HepG2 (cell line): ENCODE measurements around the gene FAM131C. TPM values are rescaled to one million over a fixed set of nuclear protein-coding genes. Genes with fewer than 3 reads are reported as not detected.

ENCODE experiments used
- ATAC-seq: fragments of 200-7000 bp; cut with Tn5 transposase; 3 replicates; pipeline ENCODE4 v1.9.1; 2020; ENCODE audit warnings: mild to moderate bottlenecking, moderate library complexity
- BruUV-seq: library from RNA; stranded (reverse); fragments of 400-500 nt; replicated peaks from 2 replicates; lab custom pipeline; 2021; lab: Mats Ljungman, UMichigan
- CTCF ChIA-PET: fragments of 300-600 bp; formaldehyde crosslinking; extraction: SDS; loops from one replicate; lab custom pipeline; 2021; ENCODE audit warnings: low total read pairs, inconsistent platforms, low intra/inter-chr PET ratio; lab: Yijun Ruan, JAX
- POLR2A ChIA-PET: fragments of 350-600 bp; sonication (Branson Sonifier 250); formaldehyde crosslinking; loops from one replicate; lab custom pipeline; 2020; ENCODE audit warnings: antibody characterized with exemption, inconsistent platforms; lab: Yijun Ruan, JAX
- DNase-seq: peaks from one replicate; pipeline ENCODE4 v3.0.0-alpha.2; 2015; ENCODE audit warnings: low spot score
- FAIRE-seq: peaks from 3 replicates; lab custom pipeline; 2011; peaks lifted over from hg19 to GRCh38; lab: Jason Lieb, UNC
- H2AFZ ChIP-seq: one replicate; pipeline ENCODE4 v1.6.1; 2011; ENCODE audit warnings: low read length, inconsistent platforms
- H3K27ac ChIP-seq: fragments of 300-600 bp; 3 replicates; pipeline ENCODE4 v1.8.0; 2011; ENCODE audit warnings: mixed run types, mild to moderate bottlenecking, mixed read lengths, low read length, inconsistent platforms; ENCODE audit not compliant: insufficient read depth; ENCODE audit errors: extremely low read length
- H3K27me3 ChIP-seq, 2 experiments: fragments of 200-600 bp in 1 of 2; 2 replicates in 1 of 2; 3 replicates in 1 of 2; pipeline versions ENCODE4 v1.6.0 to v1.8.0; 2011; ENCODE audit warnings: low read length in 2 of 2, mild to moderate bottlenecking in 2 of 2, moderate library complexity in 2 of 2, inconsistent platforms in 1 of 2; ENCODE audit not compliant: insufficient read depth in 2 of 2, control insufficient read depth in 1 of 2
- H3K36me3 ChIP-seq, 2 experiments: fragments of 200-600 bp in 1 of 2; replicated peaks in 1 of 2; 2 replicates in 1 of 2; 3 replicates in 1 of 2; pipeline versions ENCODE4 v1.5.1 to v1.8.0; 2011; ENCODE audit warnings: low read length in 2 of 2, inconsistent platforms in 1 of 2; ENCODE audit not compliant: insufficient read depth in 2 of 2, control insufficient read depth in 1 of 2
- H3K4me1 ChIP-seq: 2 replicates; pipeline ENCODE4 v1.5.1; 2012; ENCODE audit warnings: low read length, inconsistent platforms; ENCODE audit not compliant: insufficient read depth
- H3K4me2 ChIP-seq: 2 replicates; pipeline ENCODE4 v1.6.0; 2011; ENCODE audit warnings: low read depth, low read length, inconsistent platforms
- H3K4me3 ChIP-seq, 3 experiments: fragments of 200-600 bp in 1 of 3; sonication (generic), shearing (Covaris generic) in 1 of 3; replicated peaks in 1 of 3; 2 replicates each; pipeline ENCODE4 v1.5.1; 2011 to 2016; ENCODE audit warnings: low read length in 3 of 3, inconsistent platforms in 2 of 3, low read depth in 2 of 3, mild to moderate bottlenecking in 2 of 3, control low read depth in 1 of 3, mixed read lengths in 1 of 3; ENCODE audit not compliant: insufficient read depth in 1 of 3
- H3K79me2 ChIP-seq: one replicate; pipeline ENCODE4 v1.6.1; 2011; ENCODE audit warnings: low read length, inconsistent platforms; ENCODE audit not compliant: insufficient read depth
- H3K9ac ChIP-seq: 2 replicates; pipeline ENCODE4 v1.6.0; 2011; ENCODE audit warnings: mild to moderate bottlenecking, low read depth, low read length, inconsistent platforms; ENCODE audit not compliant: insufficient read depth
- H3K9me3 ChIP-seq: 2 replicates; pipeline ENCODE4 v1.5.1; 2012; ENCODE audit warnings: mild to moderate bottlenecking, low read length
- H4K20me1 ChIP-seq: 2 replicates; pipeline ENCODE4 v1.6.0; 2011; ENCODE audit warnings: inconsistent platforms, mild to moderate bottlenecking, low read length, moderate library complexity; ENCODE audit not compliant: insufficient read depth
- HMG20A ChIP-seq: IDR thresholded peaks from 2 replicates; pipeline ENCODE4 v1.6.1; 2016; ENCODE audit warnings: borderline replicate concordance
- HNF4G ChIP-seq, 2 experiments: sonication (generic) in 1 of 2; formaldehyde crosslinking in 1 of 2; IDR thresholded peaks; 2 replicates each; pipeline versions ENCODE4 v1.4.0 to v1.6.1; 2011 to 2020; ENCODE audit warnings: borderline replicate concordance in 2 of 2, low read depth in 2 of 2, mild to moderate bottlenecking in 2 of 2, low read length in 1 of 2, missing genetic modification reagents in 1 of 2, moderate library complexity in 1 of 2
- HNRNPLL ChIP-seq: fragments of 200-400 bp; formaldehyde crosslinking; IDR thresholded peaks from 2 replicates; pipeline ENCODE4 v1.6.1; 2017; ENCODE audit warnings: mild to moderate bottlenecking, low read depth, low read length; ENCODE audit not compliant: poor library complexity, severe bottlenecking
- KDM4B ChIP-seq: sonication (generic); formaldehyde crosslinking; IDR thresholded peaks from 2 replicates; pipeline ENCODE4 v1.4.0; 2020; ENCODE audit warnings: missing genetic modification reagents
- MED8 ChIP-seq: sonication (generic); formaldehyde crosslinking; IDR thresholded peaks from 2 replicates; pipeline ENCODE4 v1.8.1; 2023; ENCODE audit warnings: mild to moderate bottlenecking, missing genetic modification reagents; ENCODE audit not compliant: insufficient replicate concordance
- POLR2G ChIP-seq: fragments of 200-400 bp; formaldehyde crosslinking; IDR thresholded peaks from 2 replicates; pipeline ENCODE4 v1.6.1; 2018; ENCODE audit warnings: mild to moderate bottlenecking, low read depth, low read length, moderate library complexity
- TBX3 ChIP-seq: fragments of 450-650 bp; IDR thresholded peaks from 2 replicates; pipeline ENCODE4 v1.6.1; 2017; ENCODE audit warnings: antibody characterized with exemption, mild to moderate bottlenecking, inconsistent platforms, borderline replicate concordance
- THRA ChIP-seq: sonication (generic); formaldehyde crosslinking; IDR thresholded peaks from 2 replicates; pipeline ENCODE4 v1.4.0; 2020; ENCODE audit warnings: missing genetic modification reagents, borderline replicate concordance
- TOE1 ChIP-seq: sonication (generic); formaldehyde crosslinking; IDR thresholded peaks from 2 replicates; pipeline ENCODE4 v1.4.0; 2020; ENCODE audit warnings: mild to moderate bottlenecking, missing genetic modification reagents
- ZNF205 ChIP-seq: IDR thresholded peaks from 2 replicates; pipeline ENCODE4 v1.6.1; 2018; ENCODE audit warnings: missing biosample characterization, missing genetic modification reagents
- ZNF33A ChIP-seq: sonication (generic); formaldehyde crosslinking; IDR thresholded peaks from 2 replicates; pipeline ENCODE4 v1.5.1; 2020; ENCODE audit warnings: missing genetic modification reagents, mild to moderate bottlenecking, moderate library complexity, borderline replicate concordance
- ZNF75D ChIP-seq: sonication (generic); formaldehyde crosslinking; IDR thresholded peaks from 2 replicates; pipeline ENCODE4 v1.8.1; 2023; ENCODE audit warnings: missing genetic modification reagents, mild to moderate bottlenecking, borderline replicate concordance
- ZSCAN25 ChIP-seq: sonication (generic); formaldehyde crosslinking; IDR thresholded peaks from 2 replicates; pipeline ENCODE4 v1.8.0; 2022; ENCODE audit warnings: mild to moderate bottlenecking, missing genetic modification reagents
- WGBS: methylation state at CpG from one replicate; pipeline ENCODE4 v1.1.6; 2017; ENCODE audit warnings: low lambda C conversion rate; 5-methylcytosine and 5-hydroxymethylcytosine counted together
- in situ Hi-C: cut with HindIII; loops from 2 replicates; pipeline ENCODE4 v1.10.0; 2017; ENCODE audit warnings: low pct_unique_long_range_greater_than_20kb; ENCODE audit not compliant: extremely low pct_ligation_motif_present
- intact Hi-C: fragments of 100-400 bp; cut with micrococcal nuclease; formaldehyde crosslinking; loops from one replicate; pipeline ENCODE4 v1.10.0; 2022; ENCODE audit not compliant: unreplicated experiment
- polyA plus RNA-seq, 8 experiments: library from polyadenylated mRNA; depleted of rRNA in 3 of 8; stranded (reverse) in 7 of 8; unstranded in 1 of 8; fragments of >200 nt; fragmentation: Illumina TruSeq in 4 of 8; extraction: Trizol in 4 of 8; gene quantifications; 2 replicates each; pipeline versions ENCODE4 v1.2.1 to v1.2.3, GENCODE V29; 2011 to 2016; ENCODE audit warnings: low read depth in 4 of 8, missing spikeins in 1 of 8, mixed read lengths in 1 of 8; ENCODE audit not compliant: insufficient read depth in 1 of 8
- total RNA-seq, 5 experiments: library from RNA; depleted of rRNA; stranded (reverse); fragments of >200 nt; fragmentation: Illumina TruSeq; extraction: Trizol; gene quantifications; 2 replicates each; pipeline ENCODE4 v1.2.3, GENCODE V29; 2016; ENCODE audit warnings: low read depth in 1 of 5
- TF ChIP-seq, protein P1 (sequence below): sonication (generic); formaldehyde crosslinking; conservative IDR thresholded peaks from 2 replicates; pipeline ENCODE4 v1.5.0; 2020; ENCODE audit warnings: missing genetic modification reagents

FAM131C gene
- total and polyA plus RNA-seq, 2 of the 13 experiments (the other 11 are each of a cell fraction or from before 2014, with no cell fraction given): 0.07 TPM; not detected in 1

DNA sequence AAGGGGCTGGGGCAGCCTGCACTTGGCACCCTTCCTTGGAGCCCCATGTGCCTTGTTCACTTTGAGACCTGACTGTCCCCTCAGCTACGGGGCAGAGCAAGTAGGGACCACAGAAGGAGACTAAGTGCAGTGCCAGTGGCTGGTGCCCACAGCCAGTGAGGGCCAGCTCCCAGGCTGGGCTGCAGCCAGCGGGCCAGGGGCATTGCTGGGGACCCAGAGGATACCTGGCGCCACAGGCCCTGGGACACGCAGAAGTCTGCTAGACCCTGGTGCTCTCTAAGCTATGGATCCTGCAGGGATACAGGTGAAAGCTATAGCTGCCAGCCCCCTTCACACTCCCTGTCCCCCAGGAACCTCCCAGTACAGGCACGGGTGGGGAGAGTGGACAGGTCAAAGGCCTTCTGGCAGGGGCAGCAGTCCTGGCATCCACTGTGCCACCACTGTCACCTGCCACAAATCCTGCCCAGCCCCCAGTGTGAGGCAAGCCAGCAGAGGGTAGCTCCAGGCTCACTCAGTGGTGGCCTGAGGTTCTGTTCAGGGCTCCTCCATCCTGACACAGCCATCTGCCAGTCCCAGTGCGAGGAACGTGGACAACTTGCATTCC lies 50.3 kb downstream of the FAM131C start:
- intact Hi-C loops: no loop called here
- peaks cover 37% of the 10 kb centered on the region for H3K4me1 ChIP-seq
- POLR2A ChIA-PET: no interaction called here
- H3K9me3 ChIP-seq: no peaks in the 10 kb centered on the region
- FAIRE-seq (no peak), DNase-seq (no peak)
- no peaks in the 10 kb centered on the region for H3K36me3 ChIP-seq
- 0% methylated on average over 1 of the region's 7 CpGs for WGBS
- no peaks in the 10 kb centered on the region for H3K79me2 ChIP-seq
- CTCF ChIA-PET: no interaction called here
- no peak overlapping the region for H3K4me3 ChIP-seq
- TF ChIP-seq HMG20A (CRISPR knock-in tag) (no peak), ZSCAN25 (no peak), POLR2G (no peak), TBX3 (no peak), TOE1 (no peak), ZNF75D (no peak), MED8 (no peak), ZNF33A (CRISPR knock-in tag) (no peak), KDM4B (no peak), HNF4G (IDR thresholded peaks at IDR 0.05; ENCODE audit: borderline replicate concordance, low read depth, low read length) (no peak), HNF4G (CRISPR knock-in tag; IDR thresholded peaks at IDR 0.05; ENCODE audit: borderline replicate concordance, low read depth) (no peak), ZNF205 (no peak), THRA (no peak), HNRNPLL (no peak)
- TF ChIP-seq, protein P1, sequence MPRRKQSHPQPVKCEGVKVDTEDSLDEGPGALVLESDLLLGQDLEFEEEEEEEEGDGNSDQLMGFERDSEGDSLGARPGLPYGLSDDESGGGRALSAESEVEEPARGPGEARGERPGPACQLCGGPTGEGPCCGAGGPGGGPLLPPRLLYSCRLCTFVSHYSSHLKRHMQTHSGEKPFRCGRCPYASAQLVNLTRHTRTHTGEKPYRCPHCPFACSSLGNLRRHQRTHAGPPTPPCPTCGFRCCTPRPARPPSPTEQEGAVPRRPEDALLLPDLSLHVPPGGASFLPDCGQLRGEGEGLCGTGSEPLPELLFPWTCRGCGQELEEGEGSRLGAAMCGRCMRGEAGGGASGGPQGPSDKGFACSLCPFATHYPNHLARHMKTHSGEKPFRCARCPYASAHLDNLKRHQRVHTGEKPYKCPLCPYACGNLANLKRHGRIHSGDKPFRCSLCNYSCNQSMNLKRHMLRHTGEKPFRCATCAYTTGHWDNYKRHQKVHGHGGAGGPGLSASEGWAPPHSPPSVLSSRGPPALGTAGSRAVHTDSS (CRISPR knock-in tag): no peak
- TF ChIP-seq, all 625 proteins: peak for 0
- in situ Hi-C loops: no loop called here
- no peak overlapping the region for H3K27ac ChIP-seq
- H3K9ac ChIP-seq: no peak overlapping the region
- no peaks in the 10 kb centered on the region for H4K20me1 ChIP-seq
- H3K4me2 ChIP-seq: no peak overlapping the region
- peak; percentile 11; the same call in 1 of the 3 replicates for ATAC-seq
- no TSS peak for BruUV-seq
- peaks cover 11 to 62% of the 10 kb centered on the region in 2 experiments; a peak in 4 of 5 replicates for H3K27me3 ChIP-seq
- H2AFZ ChIP-seq: no peak overlapping the region
